ENCODE measurements around the gene KPNA1.
"Not testable (repeated sequence)": the region's sequence is repeated elsewhere in the genome, so short reads cannot be mapped to it uniquely, and the experiment has no call there.

KPNA1 gene

DNA sequence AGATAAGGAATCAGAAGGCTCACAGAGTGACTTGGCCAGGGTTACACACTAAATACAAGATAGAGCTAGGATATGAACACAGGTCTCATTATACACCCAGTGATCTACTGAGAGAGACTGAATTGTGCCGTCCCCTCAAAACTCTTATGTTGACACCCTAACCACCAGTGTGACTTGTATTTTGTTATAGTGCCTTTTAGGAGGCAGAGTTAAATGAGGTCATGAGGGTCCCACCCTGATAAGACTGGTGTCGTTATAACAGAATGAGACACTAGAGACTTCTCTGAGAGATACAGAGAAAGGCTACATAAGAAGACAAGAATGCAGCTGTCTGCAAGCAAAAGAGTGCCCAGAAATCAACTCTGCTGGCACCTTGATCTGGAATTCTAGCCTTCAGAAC, 12.6 kb downstream of the KPNA1 start:
- TF ChIP-seq POLR2A (IDR thresholded peaks at IDR 0.05; ENCODE audit: extremely low read depth, insufficient read length) (no peak), MYC (IDR thresholded peaks at IDR 0.05; ENCODE audit: low read depth, low read length) (no peak)
- TF ChIP-seq, protein P1, sequence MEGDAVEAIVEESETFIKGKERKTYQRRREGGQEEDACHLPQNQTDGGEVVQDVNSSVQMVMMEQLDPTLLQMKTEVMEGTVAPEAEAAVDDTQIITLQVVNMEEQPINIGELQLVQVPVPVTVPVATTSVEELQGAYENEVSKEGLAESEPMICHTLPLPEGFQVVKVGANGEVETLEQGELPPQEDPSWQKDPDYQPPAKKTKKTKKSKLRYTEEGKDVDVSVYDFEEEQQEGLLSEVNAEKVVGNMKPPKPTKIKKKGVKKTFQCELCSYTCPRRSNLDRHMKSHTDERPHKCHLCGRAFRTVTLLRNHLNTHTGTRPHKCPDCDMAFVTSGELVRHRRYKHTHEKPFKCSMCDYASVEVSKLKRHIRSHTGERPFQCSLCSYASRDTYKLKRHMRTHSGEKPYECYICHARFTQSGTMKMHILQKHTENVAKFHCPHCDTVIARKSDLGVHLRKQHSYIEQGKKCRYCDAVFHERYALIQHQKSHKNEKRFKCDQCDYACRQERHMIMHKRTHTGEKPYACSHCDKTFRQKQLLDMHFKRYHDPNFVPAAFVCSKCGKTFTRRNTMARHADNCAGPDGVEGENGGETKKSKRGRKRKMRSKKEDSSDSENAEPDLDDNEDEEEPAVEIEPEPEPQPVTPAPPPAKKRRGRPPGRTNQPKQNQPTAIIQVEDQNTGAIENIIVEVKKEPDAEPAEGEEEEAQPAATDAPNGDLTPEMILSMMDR (IDR thresholded peaks at IDR 0.05; ENCODE audit: low read depth, low read length), result no peak
- TF ChIP-seq, protein P2, sequence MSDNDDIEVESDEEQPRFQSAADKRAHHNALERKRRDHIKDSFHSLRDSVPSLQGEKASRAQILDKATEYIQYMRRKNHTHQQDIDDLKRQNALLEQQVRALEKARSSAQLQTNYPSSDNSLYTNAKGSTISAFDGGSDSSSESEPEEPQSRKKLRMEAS (IDR thresholded peaks at IDR 0.05; ENCODE audit: low read depth, low read length), result no peak
- DNase-seq (ENCODE audit: low read depth), result no peak
- H3K4me3 ChIP-seq (ENCODE audit: low read depth, low read length), result no peak overlapping the region

DNA sequence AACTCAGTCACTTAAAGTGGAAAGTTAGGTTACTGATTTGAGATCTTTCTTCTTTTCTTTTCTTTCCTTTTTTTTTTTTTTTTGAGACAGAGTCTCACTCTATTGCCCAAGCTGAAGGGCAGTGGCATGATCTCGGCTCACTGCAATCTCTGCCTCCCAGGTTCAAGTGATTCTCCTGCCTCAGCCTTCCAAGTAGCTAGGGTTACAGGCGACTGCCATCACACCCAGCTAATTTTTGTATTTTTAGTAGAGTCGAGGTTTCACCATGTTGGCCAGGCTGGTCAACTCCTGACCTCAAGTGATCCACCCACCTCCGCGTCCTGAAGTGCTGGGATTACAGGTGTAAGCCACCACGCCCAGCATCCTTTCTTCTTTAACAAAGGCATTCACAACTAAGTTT, 13.8 kb downstream of the KPNA1 start:
- not testable (repeated sequence) for DNase-seq (ENCODE audit: low read depth); H3K4me3 ChIP-seq (ENCODE audit: low read depth, low read length)

DNA sequence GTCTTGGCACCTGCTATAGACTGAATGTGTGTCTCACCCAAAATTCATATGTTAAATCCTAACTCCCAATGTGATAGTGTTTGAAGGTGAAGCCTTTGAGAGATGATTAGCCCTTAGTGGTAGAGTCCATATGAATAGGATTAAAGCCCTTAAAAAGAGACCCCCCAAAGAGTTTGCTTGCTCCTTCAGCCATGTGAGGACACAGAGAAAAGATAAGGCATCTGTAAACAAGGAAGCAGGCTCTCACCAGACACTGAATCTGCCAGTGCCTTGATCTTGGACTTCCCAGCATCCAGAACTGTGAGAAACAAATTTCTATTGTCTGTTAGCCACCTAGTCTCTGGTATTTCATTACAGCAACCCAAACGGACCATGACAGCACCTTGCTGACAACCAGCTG, 16.6 kb downstream of the KPNA1 start:
- DNase-seq (ENCODE audit: low read depth), result peak; percentile 13
- no peak overlapping the region for H3K4me3 ChIP-seq (ENCODE audit: low read depth, low read length)
- TF ChIP-seq, protein P2 (IDR thresholded peaks at IDR 0.05; ENCODE audit: low read depth, low read length), result no peak
- TF ChIP-seq, protein P1 (IDR thresholded peaks at IDR 0.05; ENCODE audit: low read depth, low read length), result no peak
- TF ChIP-seq POLR2A (IDR thresholded peaks at IDR 0.05; ENCODE audit: extremely low read depth, insufficient read length) (no peak), MYC (IDR thresholded peaks at IDR 0.05; ENCODE audit: low read depth, low read length) (no peak)

DNA sequence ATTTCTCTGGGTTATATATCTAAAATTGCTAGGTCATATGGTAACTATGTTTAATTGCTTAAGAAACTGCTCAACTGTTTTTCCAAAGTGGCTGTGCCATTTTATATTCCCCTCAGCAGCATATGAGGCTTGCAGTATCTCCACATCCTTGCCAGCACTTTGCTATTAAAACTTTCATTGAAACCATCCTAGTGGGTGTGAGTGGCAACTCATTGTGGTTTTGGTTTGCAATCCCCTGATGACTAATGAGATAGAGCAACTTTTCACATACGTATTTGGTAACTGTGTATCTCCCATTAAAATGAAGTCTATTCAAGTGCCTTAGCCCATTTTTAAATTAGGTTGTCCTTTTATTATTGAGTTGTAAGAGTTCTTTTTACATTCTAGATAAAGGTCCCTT, 17.3 kb downstream of the KPNA1 start:
- DNase-seq (ENCODE audit: low read depth), result peak; percentile 92
- TF ChIP-seq, protein P2 (IDR thresholded peaks at IDR 0.05; ENCODE audit: low read depth, low read length), result no peak
- TF ChIP-seq MYC (IDR thresholded peaks at IDR 0.05; ENCODE audit: low read depth, low read length), result 0 out of 2 replicates have a peak, but pooled peaks have one; percentile 23

DNA sequence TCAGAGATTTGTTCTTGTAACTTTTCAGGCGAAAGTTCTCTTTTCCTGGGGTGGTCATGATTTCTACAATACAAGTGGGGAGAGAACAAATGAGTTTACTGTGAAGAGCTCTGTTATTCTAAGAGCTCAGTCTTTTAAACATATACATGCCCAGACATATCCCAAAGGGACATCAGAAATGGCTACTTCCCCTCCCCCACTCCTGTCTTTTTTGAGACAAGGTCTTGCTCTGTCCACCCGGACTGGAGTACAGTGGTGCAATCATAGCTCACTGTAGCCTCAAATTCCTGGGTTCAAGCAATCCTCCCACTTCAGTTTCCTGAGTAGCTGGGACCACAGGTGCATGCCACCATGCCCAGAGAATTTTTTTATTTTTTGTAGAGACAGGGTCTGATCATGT, 18.2 kb downstream of the KPNA1 start:
- H3K4me3 ChIP-seq (ENCODE audit: low read depth, low read length), result no peak overlapping the region
- DNase-seq (ENCODE audit: low read depth), result peak; percentile 12
- TF ChIP-seq, protein P2 (IDR thresholded peaks at IDR 0.05; ENCODE audit: low read depth, low read length), result no peak
- TF ChIP-seq POLR2A (IDR thresholded peaks at IDR 0.05; ENCODE audit: extremely low read depth, insufficient read length) (no peak), MYC (IDR thresholded peaks at IDR 0.05; ENCODE audit: low read depth, low read length) (no peak)
- TF ChIP-seq, protein P1 (IDR thresholded peaks at IDR 0.05; ENCODE audit: low read depth, low read length), result no peak

More for the DNA sequence above, 17.3 kb downstream of the KPNA1 start:
- H3K4me3 ChIP-seq (ENCODE audit: low read depth, low read length), result no peak overlapping the region

DNA sequence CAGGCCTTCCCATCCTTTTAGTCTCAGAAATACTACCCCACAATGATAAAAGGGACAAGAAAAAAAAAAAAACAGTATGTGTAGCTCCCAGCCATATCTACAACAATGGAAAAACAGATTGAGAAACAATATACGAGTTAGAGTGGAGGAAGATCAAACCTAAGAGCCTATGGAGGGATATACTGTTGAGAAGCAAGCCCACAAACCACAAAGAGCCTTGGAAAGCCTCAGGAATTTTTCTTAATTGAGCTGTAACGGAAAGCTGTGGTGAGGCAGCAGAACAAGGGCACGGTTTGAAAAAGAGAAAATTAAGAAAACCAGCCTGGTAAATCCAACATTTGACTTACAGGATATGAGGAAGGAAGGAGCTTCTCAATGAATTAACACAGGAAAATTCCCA, 21.4 kb downstream of the KPNA1 start:
- no peak overlapping the region for H3K4me3 ChIP-seq (ENCODE audit: low read depth, low read length)
- TF ChIP-seq, protein P1 (IDR thresholded peaks at IDR 0.05; ENCODE audit: low read depth, low read length), result no peak
- TF ChIP-seq, protein P2 (IDR thresholded peaks at IDR 0.05; ENCODE audit: low read depth, low read length), result no peak
- TF ChIP-seq POLR2A (IDR thresholded peaks at IDR 0.05; ENCODE audit: extremely low read depth, insufficient read length) (no peak), MYC (IDR thresholded peaks at IDR 0.05; ENCODE audit: low read depth, low read length) (no peak)
- DNase-seq (ENCODE audit: low read depth), result no peak
